GM18511 (cell line): ENCODE measurements around the gene ELP2.
"Not testable (repeated sequence)": the region's sequence is repeated elsewhere in the genome, so short reads cannot be mapped to it uniquely, and the experiment has no call there.

Source experiments
- ATAC-seq: cut with Tn5 transposase; IDR thresholded peaks from one replicate; pipeline ENCODE4 v1.9.1; 2021; ENCODE audit warnings: mild to moderate bottlenecking, moderate library complexity; ENCODE audit not compliant: unreplicated experiment

ELP2 gene

GRCh38 chr18:36155851-36156757 is 26.4 kb downstream of the ELP2 start:
- no peak for ATAC-seq

GRCh38 chr18:36157441-36157840 is 27.7 kb downstream of the ELP2 start:
- no peak for ATAC-seq

GRCh38 chr18:36158266-36158867 is 28.7 kb downstream of the ELP2 start:
- ATAC-seq: no peak

GRCh38 chr18:36160959-36161371 is 31.3 kb downstream of the ELP2 start:
- ATAC-seq: no peak

GRCh38 chr18:36162981-36163380 is 33.3 kb downstream of the ELP2 start:
- no peak for ATAC-seq

- ATAC-seq: no peak
Measured at GRCh38 chr18:36167692-36168218, 38.1 kb downstream of the ELP2 start.

GRCh38 chr18:36168296-36168695 is 38.6 kb downstream of the ELP2 start:
- not testable (repeated sequence) for ATAC-seq

- ATAC-seq: no peak
Measured at GRCh38 chr18:36169938-36170337, 40.2 kb downstream of the ELP2 start.

- no peak for ATAC-seq
Measured at GRCh38 chr18:36175481-36175880, 45.8 kb downstream of the ELP2 start.

GRCh38 chr18:36176177-36176584 is 46.5 kb downstream of the ELP2 start:
- no peak for ATAC-seq

- ATAC-seq: no peak
Measured at GRCh38 chr18:36176711-36177110, 47.0 kb downstream of the ELP2 start.

- ATAC-seq: no peak
Measured at GRCh38 chr18:36177913-36178312, 48.2 kb downstream of the ELP2 start.

GRCh38 chr18:36179562-36180355 is 50.1 kb downstream of the ELP2 start:
- ATAC-seq: peak; percentile 41

GRCh38 chr18:36181441-36181840 is 51.7 kb downstream of the ELP2 start:
- no peak for ATAC-seq

- no peak for ATAC-seq
Measured at GRCh38 chr18:36181898-36182506, 52.3 kb downstream of the ELP2 start.

GRCh38 chr18:36183033-36183432 is 53.3 kb downstream of the ELP2 start:
- no peak for ATAC-seq

GRCh38 chr18:36183987-36184386 is 54.3 kb downstream of the ELP2 start:
- ATAC-seq: no peak

GRCh38 chr18:36185157-36185556 is 55.5 kb downstream of the ELP2 start:
- ATAC-seq: no peak

- no peak for ATAC-seq
Measured at GRCh38 chr18:36185901-36186460, 56.3 kb downstream of the ELP2 start.

GRCh38 chr18:36186461-36187192 is 56.9 kb downstream of the ELP2 start:
- ATAC-seq: peak; percentile 12
